Measurements from ENCODE around the gene LHFPL6. TPM values are rescaled to one million over a fixed set of nuclear protein-coding genes. Genes with fewer than 3 reads are reported as not detected.

LHFPL6 gene
- total and polyA plus RNA-seq, 9 of the 15 experiments (the other 6 are each of a cell fraction or from before 2014, with no cell fraction given) = 0.18 TPM; not detected in 8

GRCh38 chr13:39554371-39554770, 48.6 kb downstream of the LHFPL6 start (continued):
- no peak for TF ChIP-seq VEZF1 (CRISPR knock-in tag; IDR thresholded peaks at IDR 0.05)
- TF ChIP-seq ZBTB11 (CRISPR knock-in tag; IDR thresholded peaks at IDR 0.05) = no peak
- TF ChIP-seq CREBBP (IDR thresholded peaks at IDR 0.05; ENCODE audit: low read depth, low read length) = no peak

- POLR2A ChIA-PET = no interaction called here
- no peak overlapping the region for H3K27ac ChIP-seq (ENCODE audit: extremely low read depth, low read depth, low read length)
- H3K9me3 ChIP-seq (replicated peaks; ENCODE audit: control insufficient read depth, insufficient read depth, low read depth, low read length) = no peaks in the 10 kb centered on the region
- no peak overlapping the region for H3K4me3 ChIP-seq
- no peaks in the 10 kb centered on the region for H3K79me2 ChIP-seq (ENCODE audit: control insufficient read depth, insufficient read depth, low read length)
- no peaks in the 10 kb centered on the region for H3K4me1 ChIP-seq (replicated peaks in 1 of 2; ENCODE audit: control insufficient read depth in 2 of 2, insufficient read depth in 2 of 2, low read length in 2 of 2)
- FAIRE-seq (no peak), DNase-seq (ENCODE audit: extremely low read depth in 1 of 4, low spot score in 3 of 4) (no peak), ATAC-seq (no peak)
- WGBS (ENCODE audit: insufficient coverage, low coverage, missing lambda C conversion rate) = 0% methylated on average over 2 of the region's 2 CpGs
- H3K36me3 ChIP-seq (ENCODE audit: control insufficient read depth, insufficient read depth, low read length) = no peaks in the 10 kb centered on the region
- intact Hi-C loops (cut with micrococcal nuclease) (no loop called here), in situ Hi-C loops (cut with MboI) (no loop called here)
- no peaks in the 10 kb centered on the region for H3K27me3 ChIP-seq (ENCODE audit: control insufficient read depth in 2 of 2, insufficient read depth in 2 of 2, low read length in 2 of 2)
- no peak overlapping the region for H2AFZ ChIP-seq (ENCODE audit: low read depth, low read length)
- H3K9me1 ChIP-seq (ENCODE audit: control insufficient read depth, insufficient read depth, low read length) = no peaks in the 10 kb centered on the region
- TF ChIP-seq FOXO4 (CRISPR knock-in tag; IDR thresholded peaks at IDR 0.05) = no peak
- no peak for TF ChIP-seq RBM15 (IDR thresholded peaks at IDR 0.05; ENCODE audit: insufficient read depth, low read length)
- no peak for TF ChIP-seq HNRNPLL (IDR thresholded peaks at IDR 0.05; ENCODE audit: low read depth, low read length, poor library complexity, severe bottlenecking)
- no peak for TF ChIP-seq ZNF780A (CRISPR knock-in tag; IDR thresholded peaks at IDR 0.05)
- no peak for TF ChIP-seq ARID3A (IDR thresholded peaks at IDR 0.05; ENCODE audit: borderline replicate concordance, low read depth, low read length)
- H3K4me2 ChIP-seq (ENCODE audit: insufficient read depth, low read length) = no peak overlapping the region
- no peaks in the 10 kb centered on the region for H4K20me1 ChIP-seq (replicated peaks; ENCODE audit: control insufficient read depth, insufficient read depth, low read length)
- H3K9ac ChIP-seq (ENCODE audit: insufficient read depth in 1 of 2, low read depth in 2 of 2, low read length in 2 of 2) = no peak overlapping the region
- no TSS peak for BruUV-seq (replicated peaks)
- CTCF ChIA-PET (ENCODE audit: low intra/inter-chr PET ratio) = no interaction called here
These were observed 50.7 kb downstream of the LHFPL6 start for GRCh38 chr13:39552246-39552645.
